Uterus (tissue), 4 donors: ENCODE data around the gene ING2. TPM values are rescaled to one million over a fixed set of nuclear protein-coding genes. Genes with fewer than 3 reads are reported as not detected.

Experiments used
- DNase-seq, 2 donors: peaks; one replicate each; pipeline ENCODE4 v3.0.0-alpha.2; 2019 to 2020
- H3K27ac ChIP-seq, 2 donors: fragments of 200-600 bp; sonication (generic); 1 replicate in 1 of 2; 2 replicates in 1 of 2; pipeline ENCODE4 v1.5.1; 2016 to 2018
- H3K27me3 ChIP-seq, 2 donors: fragments of 200-600 bp; sonication (generic); one replicate each; pipeline ENCODE4 v1.5.1; 2018 to 2019; ENCODE audit warnings: control low read depth in 1 of 2
- H3K36me3 ChIP-seq, 2 donors: fragments of 200-600 bp; sonication (generic); one replicate each; pipeline ENCODE4 v1.5.1; 2019; ENCODE audit warnings: control low read depth in 1 of 2
- H3K4me1 ChIP-seq, 2 donors: fragments of 200-600 bp; sonication (generic); one replicate each; pipeline ENCODE4 v1.5.1; 2018 to 2019; ENCODE audit warnings: control low read depth in 1 of 2
- H3K4me3 ChIP-seq, 2 donors: fragments of 200-600 bp; sonication (generic); 1 replicate in 1 of 2; 2 replicates in 1 of 2; pipeline ENCODE4 v1.5.1; 2018 to 2019; ENCODE audit warnings: mild to moderate bottlenecking in 1 of 2
- H3K9me3 ChIP-seq, 2 donors: fragments of 200-600 bp; sonication (generic); one replicate each; pipeline ENCODE4 v1.5.1; 2019; ENCODE audit warnings: control low read depth in 1 of 2
- CTCF ChIP-seq, 4 experiments: fragments of 200-600 bp in 2 of 4; fragments of 450-650 bp in 2 of 4; sonication (generic) in 2 of 4; IDR thresholded peaks; one replicate each; pipeline ENCODE4 v1.5.1; 2016 to 2019; ENCODE audit warnings: antibody characterized with exemption in 4 of 4, mild to moderate bottlenecking in 2 of 4, moderate library complexity in 1 of 4
- POLR2A ChIP-seq, 2 donors: fragments of 450-650 bp; IDR thresholded peaks; one replicate each; pipeline ENCODE4 v1.6.1; 2016; ENCODE audit warnings: antibody characterized with exemption in 2 of 2, mild to moderate bottlenecking in 1 of 2, moderate library complexity in 1 of 2
- intact Hi-C: fragments of 100-400 bp; cut with DNase I; formaldehyde crosslinking; loops from one replicate; pipeline ENCODE4 v1.15.1; 2023; ENCODE audit warnings: low total_unique reads
- total RNA-seq, 4 donors: library from RNA; depleted of rRNA in 3 of 4; stranded (reverse); fragments of >200 nt in 3 of 4; gene quantifications; one replicate each; pipeline versions ENCODE4 v1.1.0 to v1.2.4, GENCODE V29; 2014 to 2023
- donor health status: DM: yes; HTN: yes; CAD: no.

ING2 gene
- total RNA-seq, 4 donors from 2014 or later: 3.8 to 16.1 (median 10.0) TPM

GRCh38 chr4:183499801-183500200 lies 5.1 kb upstream of the ING2 start:
- H3K36me3 ChIP-seq: no peaks in the 10 kb centered on the region
- no peak for DNase-seq

GRCh38 chr4:183503497-183504063 lies 1.3 kb upstream of the ING2 start:
- H3K27me3 ChIP-seq: no peaks in the 10 kb centered on the region
- no peaks in the 10 kb centered on the region for H3K36me3 ChIP-seq
- intact Hi-C loops: no loop called here
- DNase-seq: no peak
- H3K27ac ChIP-seq: peak overlapping the region; percentile 95 to 97
- H3K4me3 ChIP-seq: peak overlapping the region; percentile 62 to 72
- TF ChIP-seq CTCF (IDR thresholded peaks at IDR 0.05) (no peak), POLR2A (IDR thresholded peaks at IDR 0.05) (no peak)
- no peaks in the 10 kb centered on the region for H3K4me1 ChIP-seq
- H3K9me3 ChIP-seq: no peaks in the 10 kb centered on the region

More at GRCh38 chr4:183499801-183500200, 5.1 kb upstream of the ING2 start:
- TF ChIP-seq CTCF (IDR thresholded peaks at IDR 0.05): no peak
- TF ChIP-seq POLR2A (IDR thresholded peaks at IDR 0.05): no peak
- H3K9me3 ChIP-seq: no peaks in the 10 kb centered on the region
- no peaks in the 10 kb centered on the region for H3K27me3 ChIP-seq
- intact Hi-C loops: no loop called here
- H3K4me1 ChIP-seq: no peaks in the 10 kb centered on the region
- no peak overlapping the region for H3K27ac ChIP-seq
- no peak overlapping the region for H3K4me3 ChIP-seq

- no peaks in the 10 kb centered on the region for H3K4me1 ChIP-seq
- no peaks in the 10 kb centered on the region for H3K36me3 ChIP-seq
- H3K4me3 ChIP-seq: peak overlapping the region; percentile 62 to 72
- intact Hi-C loops: no loop called here
- peak; percentile 99 for DNase-seq
- peak overlapping the region; percentile 95 to 97 for H3K27ac ChIP-seq
- no peaks in the 10 kb centered on the region for H3K9me3 ChIP-seq
- H3K27me3 ChIP-seq: no peaks in the 10 kb centered on the region
- TF ChIP-seq CTCF (IDR thresholded peaks at IDR 0.05) (peak in 3 of 4 experiments; percentile 6 to 21 (median 19)), POLR2A (IDR thresholded peaks at IDR 0.05) (peak; percentile 73 to 75)
Observed at GRCh38 chr4:183504064-183504929, 561 bp upstream of the ING2 start.

- DNase-seq: peak; percentile 83 to 86
- Histone ChIP-seq H3K4me3 (peak overlapping the region; percentile 62 to 72), H3K36me3 (no peaks in the 10 kb centered on the region), H3K27me3 (no peaks in the 10 kb centered on the region), H3K9me3 (no peaks in the 10 kb centered on the region), H3K27ac (peak overlapping the region; percentile 95 to 97), H3K4me1 (no peaks in the 10 kb centered on the region)
- intact Hi-C loops: no loop called here
- TF ChIP-seq CTCF (IDR thresholded peaks at IDR 0.05) (peak in 1 of 4 experiments; percentile 17), POLR2A (IDR thresholded peaks at IDR 0.05) (peak; percentile 48 to 65)
Observed at GRCh38 chr4:183505611-183506388, 942 bp downstream of the ING2 start.
